COLO668 (cell line): ENCODE data around the gene APOL1.

Experiments used
- DNase-seq: peaks from one replicate; lab custom pipeline; 2025; ENCODE audit not compliant: unreplicated experiment; lab: John Stamatoyannopoulos, UW

APOL1 gene

DNA sequence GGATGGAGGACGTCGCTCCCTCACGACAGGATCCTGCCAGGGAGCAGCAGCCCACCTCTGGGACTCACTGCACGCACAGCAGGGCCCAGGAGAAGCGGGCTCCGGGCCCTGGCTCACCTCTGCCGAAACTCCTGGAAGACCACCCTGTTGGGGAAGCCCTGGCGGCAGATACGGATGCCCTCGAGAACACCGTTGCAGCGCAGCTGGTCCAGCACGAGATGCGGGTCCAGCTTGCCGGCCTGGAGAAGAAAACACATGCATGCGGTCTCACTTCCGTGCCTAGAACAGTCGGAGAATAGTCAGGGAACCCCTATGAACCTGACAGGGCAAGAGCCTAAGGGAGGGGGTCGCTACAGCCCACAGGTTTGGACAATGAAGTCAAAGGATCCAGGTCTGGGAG is 52.9 kb downstream of the APOL1 start:
- DNase-seq: no peak

DNA sequence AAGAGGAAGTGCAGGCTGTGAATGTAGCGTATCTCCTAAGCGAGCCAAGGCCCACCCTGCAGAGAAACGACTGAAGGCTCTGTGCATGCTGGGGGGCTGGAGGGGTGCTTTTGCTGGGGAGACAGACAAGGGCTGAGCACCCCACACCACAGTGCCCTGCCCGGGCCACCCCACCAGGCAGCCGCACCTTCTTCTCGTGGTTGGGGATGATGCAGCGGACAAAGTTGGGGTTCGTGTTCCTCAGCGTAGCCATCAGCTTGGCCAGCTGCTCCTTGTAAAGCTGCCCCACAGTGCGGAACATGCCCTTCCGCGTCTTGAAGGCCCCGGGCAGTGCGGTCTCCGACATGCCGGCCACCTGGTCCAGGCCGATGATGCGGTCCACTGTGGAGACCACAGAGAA is 53.3 kb downstream of the APOL1 start:
- DNase-seq: no peak

DNA sequence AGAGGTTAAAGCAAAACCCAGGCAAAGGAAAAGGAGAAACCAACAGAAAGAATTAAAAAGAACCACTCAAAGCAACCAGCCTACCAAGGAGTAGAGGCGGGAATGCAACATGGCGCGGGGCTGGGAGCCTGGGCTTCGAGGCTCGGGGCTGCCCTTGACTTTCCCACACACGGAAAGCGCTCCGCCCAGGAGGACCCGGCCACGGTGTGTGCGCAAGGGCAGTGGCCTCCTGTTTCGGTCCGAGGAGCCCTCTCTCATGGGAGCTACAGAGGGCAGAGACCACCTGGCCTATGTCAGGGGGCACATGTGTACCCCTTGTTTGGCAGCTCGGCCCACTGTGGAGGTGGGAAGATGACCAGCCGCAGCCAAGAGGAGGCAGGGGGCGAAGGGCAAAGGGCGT is 55.9 kb downstream of the APOL1 start:
- no peak for DNase-seq

DNA sequence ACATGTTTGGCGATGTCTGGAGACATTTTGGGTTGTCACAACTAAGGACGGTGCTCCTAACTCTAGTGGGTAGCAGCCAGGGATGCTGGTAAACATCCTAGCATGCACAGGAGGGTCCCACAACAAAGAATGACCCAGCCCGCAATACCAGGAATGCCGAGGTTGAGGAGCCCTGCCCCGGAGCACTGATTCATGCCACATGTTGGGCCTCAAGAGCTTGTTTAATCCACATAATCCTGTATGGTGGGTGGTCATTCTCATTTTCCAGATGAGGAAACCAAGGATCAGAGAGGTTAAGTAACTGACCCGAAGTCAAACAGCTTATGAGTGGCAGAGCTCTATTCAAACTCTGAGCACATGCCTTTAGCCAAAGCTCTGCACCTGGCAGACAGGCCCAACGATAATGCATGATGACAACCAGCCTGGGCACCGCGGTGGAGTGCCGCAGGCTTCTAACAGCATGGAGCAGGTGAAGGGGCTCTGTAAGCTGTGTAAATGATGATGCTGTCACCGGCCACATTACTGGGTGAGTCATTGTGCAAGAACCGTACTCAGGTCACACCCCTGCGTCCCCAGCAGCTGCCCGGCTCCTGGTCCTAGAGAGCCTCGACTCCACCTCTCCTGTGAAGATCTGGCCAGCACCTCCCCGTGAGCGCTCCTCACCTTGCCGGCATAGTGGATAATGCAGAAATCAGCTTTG is 58.6 kb downstream of the APOL1 start:
- peak; percentile 57 for DNase-seq

DNA sequence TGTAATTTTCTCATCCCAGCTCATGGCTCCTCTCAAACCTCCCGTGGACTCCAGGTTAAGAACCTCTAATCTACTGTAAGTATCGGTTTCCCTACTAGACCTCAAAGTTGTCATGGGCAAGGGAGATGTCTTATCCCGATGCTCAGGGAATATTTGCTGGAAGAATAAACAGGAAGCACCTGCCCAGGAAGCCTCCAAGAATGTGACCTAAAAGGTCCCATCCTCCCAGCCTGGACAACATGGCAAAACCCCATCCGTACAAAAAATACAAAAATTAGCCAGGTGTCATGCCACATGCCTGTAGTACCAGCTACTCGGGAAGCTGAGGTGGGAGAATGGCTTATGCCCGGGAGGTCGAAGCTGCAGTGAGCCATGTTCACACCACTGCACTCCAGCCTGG is 62.4 kb downstream of the APOL1 start:
- DNase-seq: no peak

DNA sequence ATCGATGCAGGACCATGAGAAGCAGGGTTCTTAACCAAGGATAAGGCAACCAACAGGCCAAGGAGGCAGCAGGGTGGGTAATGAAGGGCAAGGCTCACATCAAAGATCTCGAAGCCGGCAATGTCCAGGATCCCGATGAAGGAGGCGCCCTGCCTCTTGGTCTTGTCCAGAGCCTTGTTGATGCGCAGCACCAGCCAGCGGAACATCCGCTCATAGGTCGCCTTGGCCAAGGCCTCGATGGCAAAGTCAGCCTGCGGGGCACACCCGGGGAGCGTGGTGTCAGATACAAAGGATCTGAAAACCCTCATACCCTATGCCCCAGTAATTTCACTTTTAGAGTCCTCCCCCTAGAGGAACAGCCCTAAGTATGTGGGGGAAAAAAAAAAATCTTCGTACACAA is 63.5 kb downstream of the APOL1 start:
- no peak for DNase-seq
